Ascending aorta (tissue), 2 donors: ENCODE results near the gene TACC2. TPM values are rescaled to one million over a fixed set of nuclear protein-coding genes. Genes with fewer than 3 reads are reported as not detected.
"Not testable (repeated sequence)": the region's sequence is repeated elsewhere in the genome, so short reads cannot be mapped to it uniquely, and the experiment has no call there.

Experiments
- DNase-seq, 2 donors: peaks; one replicate each; pipeline ENCODE4 v3.0.0-alpha.2; 2019; ENCODE audit warnings: low spot score in 2 of 2
- H3K27ac ChIP-seq, 2 donors: fragments of 200-600 bp; sonication (generic); one replicate each; pipeline ENCODE4 v1.5.1; 2016 to 2017; ENCODE audit warnings: mild to moderate bottlenecking in 1 of 2
- H3K27me3 ChIP-seq: fragments of 200-600 bp; sonication (generic); one replicate; pipeline ENCODE4 v1.5.1; 2017
- H3K36me3 ChIP-seq, 2 donors: fragments of 200-600 bp; sonication (generic); one replicate each; pipeline ENCODE4 v1.5.1; 2016
- H3K4me1 ChIP-seq, 2 donors: fragments of 200-600 bp; sonication (generic); one replicate each; pipeline ENCODE4 v1.5.1; 2016 to 2017; ENCODE audit warnings: mild to moderate bottlenecking in 1 of 2
- H3K4me3 ChIP-seq, 2 donors: fragments of 200-600 bp; sonication (generic); one replicate each; pipeline ENCODE4 v1.5.1; 2016 to 2017; ENCODE audit warnings: mild to moderate bottlenecking in 1 of 2
- H3K9me3 ChIP-seq, 2 donors: fragments of 200-600 bp; sonication (generic); one replicate each; pipeline ENCODE4 v1.5.1; 2016
- CTCF ChIP-seq, 3 experiments: fragments of 200-600 bp in 2 of 3; fragments of 450-650 bp in 1 of 3; sonication (generic) in 2 of 3; IDR thresholded peaks; one replicate each; pipeline ENCODE4 v1.5.1; 2016 to 2019; ENCODE audit warnings: antibody characterized with exemption in 3 of 3, mild to moderate bottlenecking in 1 of 3, moderate library complexity in 1 of 3
- intact Hi-C: fragments of 100-400 bp; cut with DNase I; formaldehyde crosslinking; loops from one replicate; pipeline ENCODE4 v1.15.1; 2023
- total RNA-seq: library from RNA; depleted of rRNA; stranded (reverse); fragments of >200 nt; gene quantifications from one replicate; pipeline ENCODE4 v1.1.0, GENCODE V29; 2016

TACC2 gene
- total RNA-seq, 1 donor from 2014 or later = 69.1 TPM

GRCh38 chr10:122056431-122057094 is 67.6 kb downstream of the TACC2 start:
- H3K36me3 ChIP-seq = no peaks in the 10 kb centered on the region
- no peak for TF ChIP-seq CTCF (IDR thresholded peaks at IDR 0.05)
- intact Hi-C loops = loop anchor here (10.0 kb wide), 1 partner anchor 158 kb away; no protein-coding TSS in a partner anchor
- DNase-seq = no peak
- no peak overlapping the region for H3K27ac ChIP-seq
- no peaks in the 10 kb centered on the region for H3K27me3 ChIP-seq
- no peak overlapping the region for H3K4me3 ChIP-seq
- no peaks in the 10 kb centered on the region for H3K9me3 ChIP-seq
- H3K4me1 ChIP-seq = no peaks in the 10 kb centered on the region

GRCh38 chr10:122057841-122058413 is 69.0 kb downstream of the TACC2 start:
- no peaks in the 10 kb centered on the region for H3K36me3 ChIP-seq
- H3K4me3 ChIP-seq = no peak overlapping the region
- no peaks in the 10 kb centered on the region for H3K27me3 ChIP-seq
- intact Hi-C loops = loop anchor here (10.0 kb wide), 1 partner anchor 157 kb away; no protein-coding TSS in a partner anchor
- H3K4me1 ChIP-seq = peaks cover 3 to 6% of the 10 kb centered on the region in 2 donors
- H3K27ac ChIP-seq = no peak overlapping the region
- TF ChIP-seq CTCF (IDR thresholded peaks at IDR 0.05) = no peak
- DNase-seq = no peak
- no peaks in the 10 kb centered on the region for H3K9me3 ChIP-seq

GRCh38 chr10:122060250-122060649 is 71.3 kb downstream of the TACC2 start:
- H3K27ac ChIP-seq = no peak overlapping the region
- DNase-seq = no peak
- no peaks in the 10 kb centered on the region for H3K9me3 ChIP-seq
- intact Hi-C loops = no loop called here
- H3K4me1 ChIP-seq = peaks cover 3 to 12% of the 10 kb centered on the region in 2 donors
- no peaks in the 10 kb centered on the region for H3K27me3 ChIP-seq
- TF ChIP-seq CTCF (IDR thresholded peaks at IDR 0.05) = no peak
- no peaks in the 10 kb centered on the region for H3K36me3 ChIP-seq
- no peak overlapping the region for H3K4me3 ChIP-seq

GRCh38 chr10:122062831-122063674 is 74.1 kb downstream of the TACC2 start:
- no peak for TF ChIP-seq CTCF (IDR thresholded peaks at IDR 0.05)
- DNase-seq = peak; percentile 46 to 89
- peak overlapping the region; percentile 77 to 78 for H3K27ac ChIP-seq
- no peak overlapping the region for H3K4me3 ChIP-seq
- H3K9me3 ChIP-seq = no peaks in the 10 kb centered on the region
- no peaks in the 10 kb centered on the region for H3K36me3 ChIP-seq
- peaks cover 3 to 12% of the 10 kb centered on the region in 2 donors for H3K4me1 ChIP-seq
- no peaks in the 10 kb centered on the region for H3K27me3 ChIP-seq
- intact Hi-C loops = loop anchor here (2.0 kb wide), 2 partner anchors 36 to 50 kb away; no protein-coding TSS in a partner anchor

GRCh38 chr10:122066337-122066939 is 77.5 kb downstream of the TACC2 start:
- H3K27ac ChIP-seq, intact Hi-C loops, H3K9me3 ChIP-seq, DNase-seq, H3K36me3 ChIP-seq, H3K4me3 ChIP-seq, H3K27me3 ChIP-seq: not testable (repeated sequence)
- peaks cover 3 to 12% of the 10 kb centered on the region in 2 donors for H3K4me1 ChIP-seq
